HG02763 (cell line): ENCODE measurements around the gene TRAPPC3.

Experiments
- ATAC-seq: cut with Tn5 transposase; IDR thresholded peaks from one replicate; pipeline ENCODE4 v1.9.1; 2021; ENCODE audit warnings: mild to moderate bottlenecking, moderate library complexity; ENCODE audit not compliant: unreplicated experiment

TRAPPC3 gene

GRCh38 chr1:36154335-36154734, 5.0 kb upstream of the TRAPPC3 start:
- no peak for ATAC-seq

GRCh38 chr1:36153476-36153875, 4.2 kb upstream of the TRAPPC3 start:
- ATAC-seq: no peak

- ATAC-seq: no peak
Measured at GRCh38 chr1:36151845-36152203, 2.5 kb upstream of the TRAPPC3 start.

GRCh38 chr1:36151134-36151844, 2.0 kb upstream of the TRAPPC3 start:
- no peak for ATAC-seq

- peak; percentile 39 for ATAC-seq
Measured at GRCh38 chr1:36150296-36151133, 1.2 kb upstream of the TRAPPC3 start.

GRCh38 chr1:36149973-36150295, 648 bp upstream of the TRAPPC3 start:
- no peak for ATAC-seq

GRCh38 chr1:36148821-36149236, 457 bp downstream of the TRAPPC3 start:
- no peak for ATAC-seq

GRCh38 chr1:36144413-36144812, 4.9 kb downstream of the TRAPPC3 start:
- no peak for ATAC-seq

- ATAC-seq: no peak
Measured at GRCh38 chr1:36143424-36143823, 5.9 kb downstream of the TRAPPC3 start.

- ATAC-seq: no peak
Measured at GRCh38 chr1:36142121-36142520, 7.2 kb downstream of the TRAPPC3 start.

GRCh38 chr1:36139521-36139920, 9.8 kb downstream of the TRAPPC3 start:
- ATAC-seq: no peak

GRCh38 chr1:36137776-36138175, 11.5 kb downstream of the TRAPPC3 start:
- no peak for ATAC-seq

- ATAC-seq: no peak
Measured at GRCh38 chr1:36137226-36137625, 12.1 kb downstream of the TRAPPC3 start.

GRCh38 chr1:36136535-36136934, 12.8 kb downstream of the TRAPPC3 start:
- no peak for ATAC-seq

GRCh38 chr1:36135796-36136195, 13.5 kb downstream of the TRAPPC3 start:
- ATAC-seq: no peak

- ATAC-seq: no peak
Measured at GRCh38 chr1:36135330-36135667, 14.0 kb downstream of the TRAPPC3 start.

GRCh38 chr1:36134505-36135329, 14.6 kb downstream of the TRAPPC3 start:
- no peak for ATAC-seq

GRCh38 chr1:36134031-36134430, 15.3 kb downstream of the TRAPPC3 start:
- ATAC-seq: no peak

GRCh38 chr1:36133484-36133883, 15.8 kb downstream of the TRAPPC3 start:
- no peak for ATAC-seq

- no peak for ATAC-seq
Measured at GRCh38 chr1:36132029-36132428, 17.3 kb downstream of the TRAPPC3 start.

- ATAC-seq: no peak
Measured at GRCh38 chr1:36128905-36129206, 20.4 kb downstream of the TRAPPC3 start.
